GM12872 (cell line): ENCODE data around the gene WDR27.

Experiments used
- TF ChIP-seq, protein P1 (sequence below): IDR thresholded peaks from 3 replicates; pipeline ENCODE4 v1.5.1; 2011; ENCODE audit warnings: low read depth, mild to moderate bottlenecking, low read length, moderate library complexity; ENCODE audit not compliant: insufficient read depth

Gene WDR27

DNA sequence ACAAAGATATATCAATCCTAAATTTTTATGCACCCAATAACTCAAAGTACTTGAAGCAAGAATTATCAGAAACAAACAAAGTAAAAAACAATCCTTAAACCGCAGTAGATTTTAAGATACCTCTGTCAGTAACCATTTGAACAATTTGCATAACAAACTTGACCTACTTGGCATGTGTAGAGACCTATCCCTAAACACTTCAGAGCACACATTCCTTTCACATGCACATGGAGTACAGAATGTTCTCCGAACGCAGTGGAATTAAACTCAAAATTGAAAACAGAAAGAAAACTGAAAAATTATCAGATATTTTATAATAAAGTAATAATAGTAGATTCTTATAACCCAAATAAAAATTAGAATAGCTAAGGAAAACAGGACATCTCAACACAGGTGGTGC, 285.6 kb downstream of the WDR27 start:
- TF ChIP-seq, protein P1, sequence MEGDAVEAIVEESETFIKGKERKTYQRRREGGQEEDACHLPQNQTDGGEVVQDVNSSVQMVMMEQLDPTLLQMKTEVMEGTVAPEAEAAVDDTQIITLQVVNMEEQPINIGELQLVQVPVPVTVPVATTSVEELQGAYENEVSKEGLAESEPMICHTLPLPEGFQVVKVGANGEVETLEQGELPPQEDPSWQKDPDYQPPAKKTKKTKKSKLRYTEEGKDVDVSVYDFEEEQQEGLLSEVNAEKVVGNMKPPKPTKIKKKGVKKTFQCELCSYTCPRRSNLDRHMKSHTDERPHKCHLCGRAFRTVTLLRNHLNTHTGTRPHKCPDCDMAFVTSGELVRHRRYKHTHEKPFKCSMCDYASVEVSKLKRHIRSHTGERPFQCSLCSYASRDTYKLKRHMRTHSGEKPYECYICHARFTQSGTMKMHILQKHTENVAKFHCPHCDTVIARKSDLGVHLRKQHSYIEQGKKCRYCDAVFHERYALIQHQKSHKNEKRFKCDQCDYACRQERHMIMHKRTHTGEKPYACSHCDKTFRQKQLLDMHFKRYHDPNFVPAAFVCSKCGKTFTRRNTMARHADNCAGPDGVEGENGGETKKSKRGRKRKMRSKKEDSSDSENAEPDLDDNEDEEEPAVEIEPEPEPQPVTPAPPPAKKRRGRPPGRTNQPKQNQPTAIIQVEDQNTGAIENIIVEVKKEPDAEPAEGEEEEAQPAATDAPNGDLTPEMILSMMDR: no peak

DNA sequence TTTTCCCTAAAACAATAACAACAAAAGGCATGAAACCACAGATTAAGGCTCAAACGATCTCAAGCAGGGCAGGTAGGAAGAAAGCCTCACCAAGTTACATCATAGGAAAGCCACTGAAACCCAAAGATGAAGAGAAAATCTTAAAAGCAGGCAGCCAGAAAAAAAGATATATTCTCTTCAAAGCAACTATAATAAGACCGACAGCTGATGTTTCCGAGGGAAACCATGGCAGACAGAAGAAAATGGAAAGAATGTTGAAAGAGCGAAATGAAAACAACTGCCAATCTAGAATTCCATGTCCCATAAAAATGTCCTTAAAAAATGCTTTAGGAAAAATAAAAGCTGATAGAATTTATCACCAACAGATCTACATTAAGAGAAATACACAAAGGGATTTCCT, 286.6 kb downstream of the WDR27 start:
- TF ChIP-seq, protein P1: no peak

DNA sequence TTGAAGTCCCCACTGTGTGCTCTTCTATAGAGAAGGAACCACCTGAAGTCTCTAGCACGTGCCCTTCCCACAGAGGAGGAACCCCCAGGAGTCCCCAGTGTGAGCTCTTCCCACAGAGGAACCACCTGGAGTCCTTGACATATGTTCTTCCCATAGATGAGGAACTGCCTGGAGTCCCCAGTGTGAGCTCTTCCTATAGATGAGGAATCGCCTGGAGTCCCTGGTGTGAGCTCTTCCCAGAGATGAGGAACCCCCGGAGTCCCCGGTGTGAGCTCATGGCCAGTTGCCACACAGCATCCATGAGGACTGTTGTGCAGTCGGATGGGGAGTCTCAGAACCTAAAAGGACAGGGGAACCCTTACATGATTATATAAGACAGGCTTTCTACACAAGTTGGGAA, 290.1 kb downstream of the WDR27 start:
- TF ChIP-seq, protein P1: no peak

DNA sequence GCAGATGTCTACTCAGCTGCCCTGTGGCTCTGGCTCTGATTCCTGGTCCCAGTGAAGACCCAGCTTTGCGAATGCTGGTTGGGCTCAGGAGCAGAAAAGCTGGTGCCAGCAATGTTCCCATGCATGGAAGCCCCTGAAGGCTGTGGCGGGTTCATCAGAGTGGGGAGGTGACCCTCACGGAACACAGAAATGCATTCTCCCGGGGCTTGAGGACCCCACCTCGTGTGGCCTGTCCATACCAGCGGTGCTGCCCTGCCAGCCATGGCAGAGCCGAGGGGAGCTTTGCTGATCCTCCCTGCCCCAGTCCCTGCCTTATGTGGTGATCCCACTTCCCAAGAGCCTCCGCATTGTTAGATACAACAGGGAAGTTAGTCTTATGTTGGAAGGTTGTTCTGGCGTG, 290.5 kb downstream of the WDR27 start:
- TF ChIP-seq, protein P1: no peak

DNA sequence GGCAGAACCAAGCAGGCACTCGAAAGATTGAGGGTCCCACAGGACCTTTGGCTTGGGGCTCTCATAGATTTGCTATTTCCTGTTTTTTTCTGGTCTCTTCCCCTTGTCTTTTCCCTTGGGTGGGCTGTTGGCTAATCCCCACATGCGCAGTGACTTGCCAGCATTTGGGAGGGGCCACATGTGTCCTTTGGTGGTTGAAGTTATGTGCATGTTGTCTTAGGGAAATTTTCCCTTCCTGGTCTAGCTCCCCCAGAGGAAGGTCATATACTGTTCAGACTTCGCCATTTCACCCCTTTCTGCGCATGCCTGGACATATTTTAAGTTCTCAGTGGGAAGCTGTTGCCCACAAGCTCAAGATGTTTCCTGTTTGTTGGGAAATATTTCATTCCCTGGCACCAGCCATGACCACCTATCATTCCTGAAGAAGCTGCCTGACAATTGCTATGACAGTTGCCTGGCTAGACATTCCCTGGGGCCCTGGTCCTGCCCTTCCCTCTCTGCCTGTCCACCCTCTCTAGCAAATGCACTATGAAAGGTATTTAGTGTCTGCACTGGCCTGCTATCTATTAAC, 292.0 kb downstream of the WDR27 start:
- TF ChIP-seq, protein P1: no peak

DNA sequence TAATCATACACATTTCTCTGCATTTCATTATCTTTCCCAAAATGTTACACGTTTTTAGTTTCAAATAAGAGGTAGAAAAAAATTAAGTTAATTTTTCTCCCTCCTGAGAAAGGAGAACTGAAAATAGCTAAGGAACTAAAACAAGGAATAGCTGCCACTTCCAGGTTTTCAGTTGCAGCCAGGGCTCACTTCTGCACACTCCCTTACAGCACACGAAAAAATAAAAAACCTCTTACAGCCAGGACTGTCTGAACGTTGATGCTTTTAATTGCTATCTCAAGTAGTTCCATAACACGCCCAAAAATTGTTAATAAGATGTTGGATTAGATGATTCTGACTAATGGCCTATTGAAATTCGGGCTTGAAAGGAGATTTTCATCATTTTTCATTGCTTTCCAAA, 294.5 kb downstream of the WDR27 start:
- TF ChIP-seq, protein P1: no peak
